Cardiac muscle cell (in vitro differentiated cells and primary cell): ENCODE measurements around the gene HIVEP3. TPM values are rescaled to one million over a fixed set of nuclear protein-coding genes. Genes with fewer than 3 reads are reported as not detected.
A peak's percentile ranks its signal among the peaks of the same experiment; 100 is the strongest.

Experiments used
- DNase-seq, 2 donors: peaks; one replicate each; pipeline versions ENCODE4 v3.0.0 to v3.0.0-alpha.2; 2010 to 2017; ENCODE audit warnings: low read depth in 1 of 2, low spot score in 1 of 2
- H3K27ac ChIP-seq: fragments of 200-600 bp; sonication (generic); 2 replicates; pipeline ENCODE4 v1.5.1; 2016
- H3K27me3 ChIP-seq: fragments of 200-600 bp; sonication (generic); 2 replicates; pipeline ENCODE4 v1.6.0; 2016; ENCODE audit warnings: control low read depth
- H3K36me3 ChIP-seq: fragments of 200-600 bp; sonication (generic); 2 replicates; pipeline ENCODE4 v1.5.1; 2016; ENCODE audit warnings: control low read depth
- H3K4me1 ChIP-seq: fragments of 200-600 bp; sonication (generic); 2 replicates; pipeline ENCODE4 v1.8.1; 2017; ENCODE audit warnings: low read depth, mild to moderate bottlenecking, mixed run types
- H3K4me3 ChIP-seq: fragments of 200-600 bp; sonication (generic); 2 replicates; pipeline ENCODE4 v1.5.1; 2016; ENCODE audit warnings: mild to moderate bottlenecking
- H3K9me3 ChIP-seq: fragments of 200-600 bp; sonication (generic); 2 replicates; pipeline ENCODE4 v1.5.1; 2017; ENCODE audit warnings: low read depth, mild to moderate bottlenecking, control low read depth
- polyA plus RNA-seq: library from polyadenylated mRNA; unstranded; fragments of >200 nt; fragmentation: Nextera tagmentation; extraction: Ambion mirVana; gene quantifications from 2 replicates; pipeline ENCODE4 v1.2.1, GENCODE V29; 2016
- total RNA-seq: library from RNA; depleted of rRNA; stranded (reverse); fragments of >200 nt; gene quantifications from 2 replicates; pipeline ENCODE4 v1.2.3, GENCODE V29; 2016
- TF ChIP-seq, protein P1 (sequence below): IDR thresholded peaks from 2 replicates; pipeline ENCODE4 v1.5.1; 2012; ENCODE audit warnings: low read depth, mild to moderate bottlenecking, low read length

HIVEP3 gene
- total and polyA plus RNA-seq, 2 experiments from 2014 or later: 0.42 to 0.62 TPM

DNA sequence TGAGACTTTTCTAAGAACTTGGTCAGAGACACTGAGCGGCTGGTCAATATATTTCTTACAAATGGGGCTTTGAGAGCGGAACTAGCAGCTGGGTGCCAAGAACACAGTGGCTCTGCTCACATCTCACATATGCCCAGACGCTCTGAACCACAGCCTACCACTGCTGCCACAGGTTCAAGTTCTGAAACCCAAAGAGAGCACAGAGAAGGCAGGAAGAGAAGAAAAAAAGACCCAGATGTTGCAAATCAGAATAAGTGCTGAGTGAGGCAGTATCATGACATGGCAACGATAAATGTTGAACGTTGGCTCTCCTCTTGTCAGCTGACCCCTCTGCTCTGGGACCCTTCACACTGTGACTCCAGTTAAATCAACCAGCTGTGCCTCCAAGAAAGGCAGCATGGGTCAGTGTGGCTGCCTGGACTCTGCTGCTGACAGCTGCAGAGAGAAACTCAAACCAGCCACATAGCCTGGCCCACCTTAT, 26.4 kb downstream of the HIVEP3 start:
- Histone ChIP-seq H3K36me3 (no peaks in the 10 kb centered on the region), H3K27ac (no peak overlapping the region), H3K27me3 (no peaks in the 10 kb centered on the region), H3K4me3 (no peak overlapping the region), H3K4me1 (no peaks in the 10 kb centered on the region), H3K9me3 (no peaks in the 10 kb centered on the region)
- TF ChIP-seq, protein P1, sequence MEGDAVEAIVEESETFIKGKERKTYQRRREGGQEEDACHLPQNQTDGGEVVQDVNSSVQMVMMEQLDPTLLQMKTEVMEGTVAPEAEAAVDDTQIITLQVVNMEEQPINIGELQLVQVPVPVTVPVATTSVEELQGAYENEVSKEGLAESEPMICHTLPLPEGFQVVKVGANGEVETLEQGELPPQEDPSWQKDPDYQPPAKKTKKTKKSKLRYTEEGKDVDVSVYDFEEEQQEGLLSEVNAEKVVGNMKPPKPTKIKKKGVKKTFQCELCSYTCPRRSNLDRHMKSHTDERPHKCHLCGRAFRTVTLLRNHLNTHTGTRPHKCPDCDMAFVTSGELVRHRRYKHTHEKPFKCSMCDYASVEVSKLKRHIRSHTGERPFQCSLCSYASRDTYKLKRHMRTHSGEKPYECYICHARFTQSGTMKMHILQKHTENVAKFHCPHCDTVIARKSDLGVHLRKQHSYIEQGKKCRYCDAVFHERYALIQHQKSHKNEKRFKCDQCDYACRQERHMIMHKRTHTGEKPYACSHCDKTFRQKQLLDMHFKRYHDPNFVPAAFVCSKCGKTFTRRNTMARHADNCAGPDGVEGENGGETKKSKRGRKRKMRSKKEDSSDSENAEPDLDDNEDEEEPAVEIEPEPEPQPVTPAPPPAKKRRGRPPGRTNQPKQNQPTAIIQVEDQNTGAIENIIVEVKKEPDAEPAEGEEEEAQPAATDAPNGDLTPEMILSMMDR: no peak
- peak in 1 of 2 donors; percentile 27 for DNase-seq

DNA sequence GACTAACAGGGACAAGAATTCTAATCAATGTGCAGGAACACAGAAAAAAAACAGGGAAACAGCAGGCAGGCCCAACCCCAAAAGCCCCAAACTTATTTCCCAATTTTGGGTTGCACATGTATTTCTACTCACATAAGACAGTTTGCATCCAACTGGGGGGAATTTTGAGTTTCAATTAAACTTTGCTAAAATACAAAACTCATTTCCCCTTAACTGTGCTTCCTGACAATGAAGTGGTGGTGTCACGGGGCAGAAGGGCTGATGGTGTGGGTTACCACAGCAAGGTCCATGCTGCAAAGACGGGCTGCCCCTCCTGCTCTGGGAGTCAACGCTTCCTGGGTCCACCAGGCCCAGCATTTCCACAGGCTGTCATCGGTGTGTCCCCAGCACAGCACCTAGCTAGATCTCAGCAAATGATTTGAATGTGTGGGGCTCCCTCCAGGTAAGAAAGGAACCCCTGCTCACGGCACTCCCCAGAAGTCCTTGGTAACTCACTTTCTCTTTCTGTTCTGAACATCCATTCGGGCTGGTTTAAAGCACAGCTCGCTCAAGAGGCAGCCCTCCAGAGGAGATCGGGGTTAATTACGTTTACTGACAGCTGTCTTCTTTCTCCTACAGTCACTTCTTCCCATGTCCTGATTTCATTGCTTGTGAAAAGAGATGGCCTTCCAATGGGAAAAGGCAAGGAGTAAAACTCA, 27.4 kb downstream of the HIVEP3 start:
- Histone ChIP-seq H3K27me3 (no peaks in the 10 kb centered on the region), H3K4me1 (no peaks in the 10 kb centered on the region), H3K36me3 (no peaks in the 10 kb centered on the region), H3K27ac (no peak overlapping the region), H3K4me3 (no peak overlapping the region), H3K9me3 (no peaks in the 10 kb centered on the region)
- TF ChIP-seq, protein P1: peak; percentile 14
- DNase-seq: peak in 1 of 2 donors; percentile 51

DNA sequence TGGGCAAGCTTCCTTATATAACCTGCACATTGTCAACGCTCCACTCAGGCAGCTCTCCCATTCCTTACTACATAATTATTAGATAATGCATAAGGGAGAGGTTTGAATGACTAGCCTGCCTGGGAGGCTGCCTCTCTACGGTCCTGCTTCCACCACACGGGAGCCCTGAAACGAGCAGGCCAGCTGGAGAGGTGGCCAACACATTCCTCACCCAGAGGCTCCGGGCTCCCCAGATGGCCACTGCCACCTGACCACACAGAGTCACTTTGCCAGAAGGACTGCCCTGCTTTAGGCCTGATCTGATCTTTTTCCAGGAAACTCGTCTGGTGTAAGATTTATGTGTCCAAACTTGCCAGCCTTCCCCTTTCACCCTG, 27.9 kb downstream of the HIVEP3 start:
- Histone ChIP-seq H3K36me3 (no peaks in the 10 kb centered on the region), H3K4me1 (no peaks in the 10 kb centered on the region), H3K9me3 (no peaks in the 10 kb centered on the region), H3K27ac (no peak overlapping the region), H3K4me3 (no peak overlapping the region), H3K27me3 (no peaks in the 10 kb centered on the region)
- DNase-seq: peak; percentile 19 to 29
- TF ChIP-seq, protein P1: no peak

DNA sequence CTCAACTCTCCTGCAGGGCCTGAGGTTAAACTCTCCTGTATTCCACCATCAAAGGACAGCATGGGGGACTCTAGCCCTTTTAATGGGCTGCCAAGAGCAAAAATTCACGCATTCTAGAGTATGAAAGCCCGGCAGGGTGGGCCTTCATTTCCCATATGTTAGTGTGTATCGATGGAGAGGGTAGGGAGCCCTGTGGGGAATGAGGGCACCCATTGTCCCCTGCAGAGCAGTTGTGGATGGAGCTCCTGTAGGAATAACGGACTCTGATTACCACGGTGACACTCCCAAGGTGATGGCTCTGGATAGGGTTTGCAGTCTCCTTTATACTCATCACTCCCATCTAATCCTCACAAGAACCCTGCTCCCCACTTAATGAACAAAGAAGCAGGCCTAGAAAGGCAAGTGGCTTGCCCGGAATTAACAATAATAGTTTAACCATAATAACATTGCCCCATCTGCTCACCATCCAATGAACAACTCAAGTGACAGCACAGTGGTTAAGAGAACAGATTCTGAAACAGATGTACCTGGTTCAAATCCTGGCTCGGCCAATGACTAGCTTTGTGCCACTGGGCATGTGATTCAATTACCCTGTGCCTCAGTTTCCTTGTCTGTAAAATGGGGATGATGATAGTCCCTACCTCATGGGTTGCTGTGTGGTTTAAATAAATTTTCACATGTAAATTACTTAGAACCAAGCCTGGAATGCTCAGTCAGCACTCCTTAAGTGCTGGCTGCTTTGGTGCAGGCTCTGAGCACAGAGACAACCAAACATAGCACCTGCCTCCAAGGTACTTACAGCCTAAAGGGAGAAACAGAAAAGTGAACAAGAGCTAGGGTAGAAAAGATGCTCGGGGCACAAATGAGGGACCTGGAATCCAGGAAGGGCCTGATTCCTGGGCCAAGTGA, 29.0 kb downstream of the HIVEP3 start:
- Histone ChIP-seq H3K4me3 (no peak overlapping the region), H3K9me3 (no peaks in the 10 kb centered on the region), H3K36me3 (no peaks in the 10 kb centered on the region), H3K4me1 (no peaks in the 10 kb centered on the region), H3K27ac (no peak overlapping the region), H3K27me3 (no peaks in the 10 kb centered on the region)
- no peak for DNase-seq
- TF ChIP-seq, protein P1: no peak

DNA sequence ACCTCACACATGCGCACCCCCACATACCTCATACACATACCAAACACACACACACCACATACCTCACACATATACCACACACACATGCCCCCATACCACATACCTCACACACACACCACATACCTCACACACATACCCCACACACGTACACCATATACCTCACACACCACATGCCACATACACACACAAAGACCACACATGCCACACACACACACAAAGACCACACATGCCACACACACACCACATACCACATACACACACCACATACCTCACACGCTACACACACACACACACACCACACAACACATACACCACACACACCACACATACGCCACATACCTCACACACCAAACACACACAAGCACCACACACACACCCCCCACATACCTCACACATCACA, 30.0 kb downstream of the HIVEP3 start:
- TF ChIP-seq, protein P1: no peak
- Histone ChIP-seq H3K4me3 (no peak overlapping the region), H3K27me3 (no peaks in the 10 kb centered on the region), H3K4me1 (no peaks in the 10 kb centered on the region), H3K36me3 (no peaks in the 10 kb centered on the region), H3K27ac (no peak overlapping the region), H3K9me3 (no peaks in the 10 kb centered on the region)
- DNase-seq: no peak
